ENCODE data around the gene KCNQ1.
"Not testable (repeated sequence)": the region's sequence is repeated elsewhere in the genome, so short reads cannot be mapped to it uniquely, and the experiment has no call there.

Gene KCNQ1

GRCh38 chr11:2477254-2477653 is 32.4 kb downstream of the KCNQ1 start:
- Histone ChIP-seq H3K4me3 (ENCODE audit: low read depth, low read length) (no peak overlapping the region), H3K27ac (no peak overlapping the region), H3K9me3 (ENCODE audit: severe bottlenecking) (peaks cover 10% of the 10 kb centered on the region), H3K27me3 (ENCODE audit: insufficient read depth, low read depth, severe bottlenecking) (peaks cover 46% of the 10 kb centered on the region), H3K36me3 (no peaks in the 10 kb centered on the region)
- no peak for DNase-seq
- no peak for TF ChIP-seq CTCF (IDR thresholded peaks at IDR 0.05; ENCODE audit: low read depth, low read length)

DNA sequence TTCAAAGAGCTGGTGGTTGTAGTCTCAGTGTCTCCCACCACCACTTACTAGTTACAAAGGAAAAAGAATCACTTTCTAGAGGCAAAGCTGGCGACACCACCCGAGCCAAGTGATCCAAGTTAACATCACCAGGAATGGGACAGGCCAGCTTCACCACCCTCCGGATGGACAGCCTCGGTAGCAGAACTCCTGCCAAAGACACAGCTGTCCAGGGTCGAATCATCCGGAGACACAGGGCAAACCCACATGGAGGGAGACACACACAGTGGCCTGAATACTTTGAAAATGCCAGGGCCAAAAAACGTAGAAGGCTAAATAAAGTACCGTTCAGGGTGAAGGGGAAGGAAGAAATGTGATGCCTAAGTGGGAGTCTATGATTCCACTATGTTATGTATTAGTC is 33.1 kb downstream of the KCNQ1 start:
- Histone ChIP-seq H3K4me3 (ENCODE audit: low read depth, low read length) (no peak overlapping the region), H3K9me3 (ENCODE audit: severe bottlenecking) (peaks cover 10% of the 10 kb centered on the region), H3K36me3 (no peaks in the 10 kb centered on the region), H3K27me3 (ENCODE audit: insufficient read depth, low read depth, severe bottlenecking) (peaks cover 49% of the 10 kb centered on the region), H3K27ac (no peak overlapping the region)
- TF ChIP-seq CTCF (IDR thresholded peaks at IDR 0.05; ENCODE audit: low read depth, low read length): no peak
- no peak for DNase-seq

GRCh38 chr11:2480067-2480873 is 35.5 kb downstream of the KCNQ1 start:
- not testable (repeated sequence) for H3K4me3 ChIP-seq (ENCODE audit: low read depth, low read length); H3K9me3 ChIP-seq (ENCODE audit: severe bottlenecking); H3K27ac ChIP-seq; DNase-seq; H3K36me3 ChIP-seq
- H3K27me3 ChIP-seq (ENCODE audit: insufficient read depth, low read depth, severe bottlenecking): peaks cover 62% of the 10 kb centered on the region

GRCh38 chr11:2480874-2481220 is 36.0 kb downstream of the KCNQ1 start:
- DNase-seq: no peak
- no peak for TF ChIP-seq CTCF (IDR thresholded peaks at IDR 0.05; ENCODE audit: low read depth, low read length)
- H3K36me3 ChIP-seq: no peaks in the 10 kb centered on the region

GRCh38 chr11:2481253-2481652 is 36.4 kb downstream of the KCNQ1 start:
- Histone ChIP-seq H3K27ac (no peak overlapping the region), H3K4me3 (ENCODE audit: low read depth, low read length) (no peak overlapping the region), H3K27me3 (ENCODE audit: insufficient read depth, low read depth, severe bottlenecking) (peaks cover 70% of the 10 kb centered on the region), H3K36me3 (no peaks in the 10 kb centered on the region), H3K9me3 (ENCODE audit: severe bottlenecking) (peaks cover 15% of the 10 kb centered on the region)
- TF ChIP-seq CTCF (IDR thresholded peaks at IDR 0.05; ENCODE audit: low read depth, low read length): no peak
- DNase-seq: no peak

More at GRCh38 chr11:2480874-2481220, 36.0 kb downstream of the KCNQ1 start:
- peaks cover 66% of the 10 kb centered on the region for H3K27me3 ChIP-seq (ENCODE audit: insufficient read depth, low read depth, severe bottlenecking)
- peaks cover 14% of the 10 kb centered on the region for H3K9me3 ChIP-seq (ENCODE audit: severe bottlenecking)
- no peak overlapping the region for H3K27ac ChIP-seq
- H3K4me3 ChIP-seq (ENCODE audit: low read depth, low read length): no peak overlapping the region

- peaks cover 68% of the 10 kb centered on the region for H3K27me3 ChIP-seq (ENCODE audit: insufficient read depth, low read depth, severe bottlenecking)
These were observed 37.4 kb downstream of the KCNQ1 start for GRCh38 chr11:2482204-2482603.

More at GRCh38 chr11:2482204-2482603, 37.4 kb downstream of the KCNQ1 start:
- no peak for DNase-seq
- Histone ChIP-seq H3K9me3 (ENCODE audit: severe bottlenecking) (peaks cover 15% of the 10 kb centered on the region), H3K36me3 (no peaks in the 10 kb centered on the region), H3K4me3 (ENCODE audit: low read depth, low read length) (no peak overlapping the region), H3K27ac (no peak overlapping the region)
- no peak for TF ChIP-seq CTCF (IDR thresholded peaks at IDR 0.05; ENCODE audit: low read depth, low read length)
